Neutrophil (primary cell): ENCODE results near the gene AAK1.
"Not testable (repeated sequence)": the region's sequence is repeated elsewhere in the genome, so short reads cannot be mapped to it uniquely, and the experiment has no call there.

Experiments
- H3K27ac ChIP-seq: fragments of 200-600 bp; sonication (generic); 2 replicates; pipeline ENCODE4 v1.5.1; 2016; ENCODE audit warnings: mild to moderate bottlenecking, moderate library complexity
- H3K27me3 ChIP-seq: fragments of 200-600 bp; sonication (generic); 2 replicates; pipeline ENCODE4 v1.6.0; 2016; ENCODE audit warnings: mild to moderate bottlenecking
- H3K36me3 ChIP-seq: fragments of 200-600 bp; sonication (generic); 2 replicates; pipeline ENCODE4 v1.5.1; 2017
- H3K4me1 ChIP-seq, 2 experiments: fragments of 200-600 bp in 1 of 2; sonication (generic) in 1 of 2; 1 replicate in 1 of 2; 2 replicates in 1 of 2; pipeline versions ENCODE4 v1.5.1 to v1.6.1; 2013 to 2016; ENCODE audit warnings: low read depth in 1 of 2, low read length in 1 of 2, mild to moderate bottlenecking in 1 of 2, moderate library complexity in 1 of 2; ENCODE audit not compliant: control insufficient read depth in 1 of 2, insufficient read depth in 1 of 2
- H3K4me3 ChIP-seq, 2 experiments: fragments of 200-600 bp in 1 of 2; sonication (generic) in 1 of 2; 1 replicate in 1 of 2; 2 replicates in 1 of 2; pipeline ENCODE4 v1.5.1; 2013 to 2016; ENCODE audit warnings: low read depth in 1 of 2, low read length in 1 of 2, mild to moderate bottlenecking in 1 of 2, moderate library complexity in 1 of 2
- H3K9me3 ChIP-seq: fragments of 200-600 bp; sonication (generic); 2 replicates; pipeline ENCODE4 v1.5.1; 2016
- TF ChIP-seq, protein P1 (sequence below): fragments of 200-600 bp; sonication (generic); IDR thresholded peaks from 2 replicates; pipeline ENCODE4 v1.5.1; 2016; ENCODE audit warnings: antibody characterized with exemption

AAK1 gene

DNA sequence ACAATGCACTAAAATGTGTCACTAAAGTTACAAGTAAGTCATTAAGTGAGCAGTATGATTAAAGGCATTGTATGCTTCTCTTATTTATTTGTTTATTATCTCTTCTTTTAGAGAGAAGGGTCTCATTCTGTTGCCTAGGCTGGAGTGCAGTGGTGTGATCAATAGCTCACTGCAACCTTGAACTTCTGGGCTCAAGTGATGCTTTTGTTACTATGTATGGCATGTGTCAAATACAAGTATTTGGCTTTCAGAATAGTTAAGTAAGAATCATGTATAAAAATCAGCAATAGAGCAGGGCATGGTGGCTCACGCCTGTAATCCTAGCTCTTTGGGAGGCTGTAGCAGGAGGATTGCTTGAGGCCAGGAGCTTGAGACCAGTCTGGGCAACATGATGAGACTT lies 15.8 kb upstream of the AAK1 start:
- H3K27me3 ChIP-seq, result no peaks in the 10 kb centered on the region
- H3K36me3 ChIP-seq, result no peaks in the 10 kb centered on the region
- H3K4me3 ChIP-seq, result no peak overlapping the region
- H3K4me1 ChIP-seq, result no peaks in the 10 kb centered on the region
- no peaks in the 10 kb centered on the region for H3K9me3 ChIP-seq
- no peak overlapping the region for H3K27ac ChIP-seq
- TF ChIP-seq, protein P1, sequence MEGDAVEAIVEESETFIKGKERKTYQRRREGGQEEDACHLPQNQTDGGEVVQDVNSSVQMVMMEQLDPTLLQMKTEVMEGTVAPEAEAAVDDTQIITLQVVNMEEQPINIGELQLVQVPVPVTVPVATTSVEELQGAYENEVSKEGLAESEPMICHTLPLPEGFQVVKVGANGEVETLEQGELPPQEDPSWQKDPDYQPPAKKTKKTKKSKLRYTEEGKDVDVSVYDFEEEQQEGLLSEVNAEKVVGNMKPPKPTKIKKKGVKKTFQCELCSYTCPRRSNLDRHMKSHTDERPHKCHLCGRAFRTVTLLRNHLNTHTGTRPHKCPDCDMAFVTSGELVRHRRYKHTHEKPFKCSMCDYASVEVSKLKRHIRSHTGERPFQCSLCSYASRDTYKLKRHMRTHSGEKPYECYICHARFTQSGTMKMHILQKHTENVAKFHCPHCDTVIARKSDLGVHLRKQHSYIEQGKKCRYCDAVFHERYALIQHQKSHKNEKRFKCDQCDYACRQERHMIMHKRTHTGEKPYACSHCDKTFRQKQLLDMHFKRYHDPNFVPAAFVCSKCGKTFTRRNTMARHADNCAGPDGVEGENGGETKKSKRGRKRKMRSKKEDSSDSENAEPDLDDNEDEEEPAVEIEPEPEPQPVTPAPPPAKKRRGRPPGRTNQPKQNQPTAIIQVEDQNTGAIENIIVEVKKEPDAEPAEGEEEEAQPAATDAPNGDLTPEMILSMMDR, result no peak

DNA sequence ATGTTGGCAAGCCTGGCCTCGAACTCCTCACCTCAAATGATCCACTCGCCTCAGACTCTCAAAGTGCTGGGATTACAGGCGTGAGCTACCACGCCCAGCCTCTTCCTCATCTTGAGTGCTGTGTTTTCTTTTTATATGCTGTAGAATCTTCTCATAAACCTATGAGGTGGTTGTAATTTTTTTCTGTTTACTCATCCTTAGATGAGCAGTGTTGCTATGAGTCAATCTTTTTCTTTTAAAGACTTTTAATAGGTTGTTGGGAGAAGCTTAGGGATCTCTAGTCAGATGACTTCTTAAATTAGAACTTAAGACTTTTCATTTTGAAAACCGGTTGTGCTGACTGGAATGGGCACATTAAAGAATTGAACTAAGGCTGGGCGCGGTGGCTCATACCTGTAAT lies 8.7 kb upstream of the AAK1 start:
- Histone ChIP-seq H3K9me3 (no peaks in the 10 kb centered on the region), H3K4me1 (peaks cover 11 to 14% of the 10 kb centered on the region in 2 experiments), H3K27me3 (no peaks in the 10 kb centered on the region), H3K27ac (no peak overlapping the region), H3K4me3 (no peak overlapping the region), H3K36me3 (no peaks in the 10 kb centered on the region)
- TF ChIP-seq, protein P1, result no peak

DNA sequence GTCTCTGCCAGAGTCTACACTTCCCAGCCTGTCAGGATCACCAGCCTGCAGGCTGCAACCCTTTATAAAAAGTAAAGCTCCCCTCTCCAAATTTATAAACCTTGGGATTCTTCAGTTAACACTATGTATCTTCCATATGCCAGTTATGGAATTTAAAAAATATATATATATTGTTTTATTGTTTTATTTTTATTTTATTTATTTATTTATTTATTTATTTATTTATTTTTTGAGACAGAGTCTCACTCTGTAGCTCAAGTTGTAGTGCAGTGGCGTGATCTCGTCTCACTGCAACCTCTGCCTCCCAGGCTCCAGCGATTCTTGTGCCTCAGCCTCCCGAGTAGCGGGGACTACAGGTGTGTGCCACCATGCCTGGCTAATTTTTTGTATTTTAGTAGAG lies 3.7 kb upstream of the AAK1 start:
- H3K36me3 ChIP-seq, H3K9me3 ChIP-seq, H3K27me3 ChIP-seq, H3K4me3 ChIP-seq, H3K27ac ChIP-seq: not testable (repeated sequence)
- peaks cover 31 to 32% of the 10 kb centered on the region in 2 experiments for H3K4me1 ChIP-seq

DNA sequence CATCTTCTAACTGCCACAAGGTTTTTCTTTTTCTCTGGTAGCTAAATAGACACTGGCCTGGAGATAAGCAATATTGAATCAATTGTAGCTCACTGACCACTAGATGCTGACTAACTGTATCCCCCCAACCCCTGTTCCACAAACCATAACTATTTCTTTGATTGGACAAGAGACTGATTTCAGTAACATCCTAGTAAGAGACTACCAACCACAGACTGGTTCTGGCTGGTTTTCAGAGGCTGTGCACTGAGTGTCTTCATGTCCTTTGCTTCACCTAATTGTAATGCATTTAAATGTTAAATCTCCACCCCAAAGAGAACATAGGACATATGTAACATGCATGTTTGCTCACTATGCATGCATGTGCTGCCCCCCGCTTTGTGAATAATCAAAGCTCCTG lies 3.2 kb upstream of the AAK1 start:
- H3K36me3 ChIP-seq, result no peaks in the 10 kb centered on the region
- no peak overlapping the region for H3K4me3 ChIP-seq
- no peaks in the 10 kb centered on the region for H3K27me3 ChIP-seq
- no peak overlapping the region for H3K27ac ChIP-seq
- TF ChIP-seq, protein P1, result no peak
- H3K9me3 ChIP-seq, result no peaks in the 10 kb centered on the region
- H3K4me1 ChIP-seq, result peaks cover 36 to 37% of the 10 kb centered on the region in 2 experiments

DNA sequence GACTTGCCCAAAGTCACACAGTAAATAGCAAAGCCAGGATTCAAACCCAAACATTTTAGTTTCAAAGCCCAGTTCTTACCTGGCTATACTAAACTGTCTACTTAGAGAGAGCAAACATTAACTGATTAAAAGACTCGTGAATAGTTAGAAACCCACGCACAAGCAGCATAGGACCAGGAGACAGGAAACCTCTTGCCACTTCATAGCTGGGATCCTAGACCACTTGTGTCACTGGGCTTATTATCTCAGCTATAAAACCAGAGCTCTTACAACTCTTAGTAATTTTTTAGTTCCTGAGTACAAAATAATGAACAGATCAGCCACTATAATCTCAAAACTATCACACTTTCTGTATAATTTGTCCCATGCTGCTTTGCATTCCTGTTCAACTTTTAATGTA lies 2.4 kb upstream of the AAK1 start:
- H3K36me3 ChIP-seq, result no peaks in the 10 kb centered on the region
- no peaks in the 10 kb centered on the region for H3K27me3 ChIP-seq
- H3K9me3 ChIP-seq, result no peaks in the 10 kb centered on the region
- peaks cover 42 to 44% of the 10 kb centered on the region in 2 experiments for H3K4me1 ChIP-seq
- no peak overlapping the region for H3K27ac ChIP-seq
- H3K4me3 ChIP-seq, result no peak overlapping the region
- TF ChIP-seq, protein P1, result no peak

DNA sequence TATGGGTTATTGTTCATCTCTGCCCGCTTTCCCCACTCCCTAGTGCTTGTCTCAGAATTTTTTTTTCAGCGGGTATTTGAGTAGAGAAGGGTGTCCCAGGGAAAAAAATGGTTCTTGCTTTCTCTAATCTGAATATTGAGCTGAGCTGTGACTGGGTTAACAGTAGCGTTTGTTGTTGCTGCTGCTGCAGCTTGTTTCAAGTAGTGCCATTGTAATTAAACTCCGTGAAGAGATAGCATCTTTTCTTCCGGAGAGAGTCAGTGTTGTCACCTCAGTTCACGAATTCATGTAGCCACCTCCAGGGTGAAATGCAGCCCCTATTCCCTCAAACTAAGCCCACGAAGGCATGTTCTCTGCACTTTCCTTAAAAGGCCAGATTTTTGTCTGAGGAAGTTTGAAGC lies 1.5 kb upstream of the AAK1 start:
- Histone ChIP-seq H3K4me3 (peak overlapping the region; percentile 84 to 97), H3K27ac (peak overlapping the region; percentile 92), H3K27me3 (no peaks in the 10 kb centered on the region), H3K9me3 (no peaks in the 10 kb centered on the region), H3K36me3 (no peaks in the 10 kb centered on the region), H3K4me1 (peaks cover 45 to 48% of the 10 kb centered on the region in 2 experiments)
- TF ChIP-seq, protein P1, result no peak
